ENCODE results near the gene SOX6. TPM values are rescaled to one million over a fixed set of nuclear protein-coding genes. Genes with fewer than 3 reads are reported as not detected.

Gene SOX6
- total RNA-seq, 2 experiments from 2014 or later: 0.20 TPM; not detected in 1

DNA sequence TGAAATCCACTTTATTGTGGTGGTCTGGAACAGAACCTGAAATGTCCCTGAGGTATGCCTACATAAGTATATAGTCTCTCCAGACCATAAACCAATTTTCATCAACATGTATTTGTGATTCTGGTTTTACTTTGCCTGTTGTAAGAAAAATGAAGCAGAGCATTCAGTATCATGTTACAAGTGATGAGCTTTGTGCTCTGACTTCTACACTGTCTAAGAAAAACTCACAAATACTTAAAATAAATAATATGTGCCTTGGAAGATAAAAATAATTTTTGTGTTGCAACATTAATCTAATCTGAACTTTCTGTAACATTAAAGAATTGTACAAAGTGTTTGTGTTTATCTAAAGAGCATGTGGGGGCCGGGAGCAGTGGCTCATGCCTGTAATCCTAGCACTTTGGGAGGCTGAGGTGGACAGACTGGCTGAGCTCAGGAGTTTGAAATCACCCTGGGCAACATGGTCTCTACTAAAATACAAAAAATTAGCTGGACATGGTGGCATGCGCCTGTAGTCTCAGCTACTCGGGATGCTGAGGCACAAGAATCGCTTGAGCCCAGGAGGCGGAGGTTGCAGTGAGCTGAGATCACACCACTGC lies 219.5 kb downstream of the SOX6 start:
- Mint-ChIP-seq H3K4me3 (no peak overlapping the region), H3K36me3 (ENCODE audit: low read depth) (no peaks in the 10 kb centered on the region), H3K4me1 (ENCODE audit: low read depth) (no peaks in the 10 kb centered on the region), H3K27ac (no peak overlapping the region), H3K9me3 (peaks cover 2% of the 10 kb centered on the region), H3K27me3 (no peaks in the 10 kb centered on the region)
- intact Hi-C loops (cut with DNase I, micrococcal nuclease): no loop called here
- ChIA-PET CTCF (no interaction called here), POLR2A (no interaction called here)
- TF ChIP-seq, protein P1, sequence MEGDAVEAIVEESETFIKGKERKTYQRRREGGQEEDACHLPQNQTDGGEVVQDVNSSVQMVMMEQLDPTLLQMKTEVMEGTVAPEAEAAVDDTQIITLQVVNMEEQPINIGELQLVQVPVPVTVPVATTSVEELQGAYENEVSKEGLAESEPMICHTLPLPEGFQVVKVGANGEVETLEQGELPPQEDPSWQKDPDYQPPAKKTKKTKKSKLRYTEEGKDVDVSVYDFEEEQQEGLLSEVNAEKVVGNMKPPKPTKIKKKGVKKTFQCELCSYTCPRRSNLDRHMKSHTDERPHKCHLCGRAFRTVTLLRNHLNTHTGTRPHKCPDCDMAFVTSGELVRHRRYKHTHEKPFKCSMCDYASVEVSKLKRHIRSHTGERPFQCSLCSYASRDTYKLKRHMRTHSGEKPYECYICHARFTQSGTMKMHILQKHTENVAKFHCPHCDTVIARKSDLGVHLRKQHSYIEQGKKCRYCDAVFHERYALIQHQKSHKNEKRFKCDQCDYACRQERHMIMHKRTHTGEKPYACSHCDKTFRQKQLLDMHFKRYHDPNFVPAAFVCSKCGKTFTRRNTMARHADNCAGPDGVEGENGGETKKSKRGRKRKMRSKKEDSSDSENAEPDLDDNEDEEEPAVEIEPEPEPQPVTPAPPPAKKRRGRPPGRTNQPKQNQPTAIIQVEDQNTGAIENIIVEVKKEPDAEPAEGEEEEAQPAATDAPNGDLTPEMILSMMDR (IDR thresholded peaks at IDR 0.05): no peak
- H3K36me3 ChIP-seq (ENCODE audit: insufficient read depth, low read length): no peaks in the 10 kb centered on the region
- H3K27ac ChIP-seq (ENCODE audit: low read depth in 1 of 2, low read length in 2 of 2): no peak overlapping the region
- no peak overlapping the region for H3K4me3 ChIP-seq (ENCODE audit: low read length)
- peaks cover 0 to 11% of the 10 kb centered on the region in 2 experiments for H3K9me3 ChIP-seq (ENCODE audit: control insufficient read depth in 1 of 2, insufficient read depth in 1 of 2, low read length in 2 of 2)
- no peak for DNase-seq
- no peaks in the 10 kb centered on the region for H3K4me1 ChIP-seq (ENCODE audit: insufficient read depth, low read length)
- no peak for ATAC-seq (ENCODE audit: poor library complexity)
- no peaks in the 10 kb centered on the region for H3K27me3 ChIP-seq (ENCODE audit: control insufficient read depth in 1 of 2, insufficient read depth in 2 of 2, low read length in 2 of 2)

DNA sequence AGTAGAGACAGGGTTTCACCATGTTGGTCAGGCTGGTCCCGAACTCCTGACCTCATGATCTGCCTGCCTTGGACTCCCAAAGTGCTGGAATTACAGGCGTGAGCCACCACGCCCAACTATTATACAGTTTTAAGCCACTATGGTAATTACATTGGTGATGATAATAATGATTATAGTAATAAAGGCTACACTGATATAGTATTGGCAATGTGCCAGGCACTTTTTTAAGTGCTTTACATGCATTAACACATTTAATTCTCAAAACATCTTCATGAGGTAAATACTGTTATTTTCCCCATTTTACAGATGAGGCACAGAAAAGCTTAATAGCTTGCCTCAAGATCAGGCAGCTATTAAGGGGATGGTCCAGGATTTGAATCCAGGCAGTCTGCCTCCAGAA lies 222.5 kb downstream of the SOX6 start:
- ChIA-PET CTCF (no interaction called here), POLR2A (no interaction called here)
- no peaks in the 10 kb centered on the region for H3K4me1 Mint-ChIP-seq (ENCODE audit: low read depth)
- no peaks in the 10 kb centered on the region for H3K27me3 Mint-ChIP-seq
- no peaks in the 10 kb centered on the region for H3K27me3 ChIP-seq (ENCODE audit: control insufficient read depth in 1 of 2, insufficient read depth in 2 of 2, low read length in 2 of 2)
- TF ChIP-seq, protein P1 (IDR thresholded peaks at IDR 0.05): no peak
- ATAC-seq (ENCODE audit: poor library complexity) (no peak), DNase-seq (no peak)
- H3K36me3 Mint-ChIP-seq (ENCODE audit: low read depth): no peaks in the 10 kb centered on the region
- no peak overlapping the region for H3K4me3 ChIP-seq (ENCODE audit: low read length)
- H3K9me3 Mint-ChIP-seq: no peaks in the 10 kb centered on the region
- H3K4me3 Mint-ChIP-seq: no peak overlapping the region
- no peaks in the 10 kb centered on the region for H3K4me1 ChIP-seq (ENCODE audit: insufficient read depth, low read length)
- H3K27ac Mint-ChIP-seq: no peak overlapping the region
- H3K9me3 ChIP-seq (ENCODE audit: control insufficient read depth in 1 of 2, insufficient read depth in 1 of 2, low read length in 2 of 2): peaks cover 0 to 4% of the 10 kb centered on the region in 2 experiments
- intact Hi-C loops (cut with DNase I, micrococcal nuclease): no loop called here
- no peaks in the 10 kb centered on the region for H3K36me3 ChIP-seq (ENCODE audit: insufficient read depth, low read length)
- H3K27ac ChIP-seq (ENCODE audit: low read depth in 1 of 2, low read length in 2 of 2): no peak overlapping the region

DNA sequence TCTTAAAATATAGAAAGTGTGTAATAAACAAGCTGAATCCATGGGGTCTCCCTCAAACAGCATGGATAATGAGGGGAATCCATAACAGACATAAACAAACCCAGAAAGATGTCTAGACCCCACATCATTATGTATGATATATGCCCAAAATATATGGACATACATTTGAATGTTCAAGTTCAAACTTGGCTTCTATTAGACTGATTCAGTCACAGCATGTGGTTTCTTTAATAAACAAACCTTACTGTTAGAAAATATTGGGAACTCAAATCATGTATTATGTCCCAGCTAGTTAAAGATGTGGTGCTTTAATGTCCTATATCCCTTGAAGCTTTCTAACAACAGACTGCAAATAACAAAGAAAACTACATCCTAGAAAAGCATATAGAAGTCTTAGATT lies 228.6 kb downstream of the SOX6 start:
- Mint-ChIP-seq H3K4me1 (ENCODE audit: low read depth) (no peaks in the 10 kb centered on the region), H3K9me3 (peaks cover 2% of the 10 kb centered on the region), H3K4me3 (no peak overlapping the region), H3K27ac (no peak overlapping the region), H3K36me3 (ENCODE audit: low read depth) (no peaks in the 10 kb centered on the region), H3K27me3 (no peaks in the 10 kb centered on the region)
- DNase-seq (no peak), ATAC-seq (ENCODE audit: poor library complexity) (no peak)
- Histone ChIP-seq H3K4me1 (ENCODE audit: insufficient read depth, low read length) (no peaks in the 10 kb centered on the region), H3K4me3 (ENCODE audit: low read length) (no peak overlapping the region), H3K36me3 (ENCODE audit: insufficient read depth, low read length) (no peaks in the 10 kb centered on the region), H3K9me3 (ENCODE audit: control insufficient read depth in 1 of 2, insufficient read depth in 1 of 2, low read length in 2 of 2) (no peaks in the 10 kb centered on the region), H3K27ac (ENCODE audit: low read depth in 1 of 2, low read length in 2 of 2) (no peak overlapping the region), H3K27me3 (ENCODE audit: control insufficient read depth in 1 of 2, insufficient read depth in 2 of 2, low read length in 2 of 2) (no peaks in the 10 kb centered on the region)
- intact Hi-C loops (cut with DNase I, micrococcal nuclease): no loop called here
- CTCF ChIA-PET: no interaction called here
- TF ChIP-seq, protein P1 (IDR thresholded peaks at IDR 0.05): no peak
- POLR2A ChIA-PET: no interaction called here
